Fibroblast of villous mesenchyme (primary cell): ENCODE measurements around the gene OTULINL. TPM values are rescaled to one million over a fixed set of nuclear protein-coding genes. Genes with fewer than 3 reads are reported as not detected.

Experiments
- DNase-seq: peaks from one replicate; pipeline ENCODE4 v3.0.0-alpha.2; 2010; ENCODE audit warnings: low read depth
- H3K4me3 ChIP-seq: 2 replicates; pipeline ENCODE4 v1.5.1; 2011; ENCODE audit warnings: low read depth, mild to moderate bottlenecking, low read length
- total RNA-seq: library from RNA; depleted of rRNA; stranded (reverse); fragments of >200 nt; gene quantifications from 2 replicates; pipeline ENCODE4 v1.2.3, GENCODE V29; 2012
- TF ChIP-seq, protein P1 (sequence below): IDR thresholded peaks from 2 replicates; pipeline ENCODE4 v1.5.1; 2012; ENCODE audit warnings: low read depth, mild to moderate bottlenecking, low read length; ENCODE audit not compliant: insufficient read depth

OTULINL gene
- 19.6 and 23.7 TPM in 2 replicates for total RNA-seq

DNA sequence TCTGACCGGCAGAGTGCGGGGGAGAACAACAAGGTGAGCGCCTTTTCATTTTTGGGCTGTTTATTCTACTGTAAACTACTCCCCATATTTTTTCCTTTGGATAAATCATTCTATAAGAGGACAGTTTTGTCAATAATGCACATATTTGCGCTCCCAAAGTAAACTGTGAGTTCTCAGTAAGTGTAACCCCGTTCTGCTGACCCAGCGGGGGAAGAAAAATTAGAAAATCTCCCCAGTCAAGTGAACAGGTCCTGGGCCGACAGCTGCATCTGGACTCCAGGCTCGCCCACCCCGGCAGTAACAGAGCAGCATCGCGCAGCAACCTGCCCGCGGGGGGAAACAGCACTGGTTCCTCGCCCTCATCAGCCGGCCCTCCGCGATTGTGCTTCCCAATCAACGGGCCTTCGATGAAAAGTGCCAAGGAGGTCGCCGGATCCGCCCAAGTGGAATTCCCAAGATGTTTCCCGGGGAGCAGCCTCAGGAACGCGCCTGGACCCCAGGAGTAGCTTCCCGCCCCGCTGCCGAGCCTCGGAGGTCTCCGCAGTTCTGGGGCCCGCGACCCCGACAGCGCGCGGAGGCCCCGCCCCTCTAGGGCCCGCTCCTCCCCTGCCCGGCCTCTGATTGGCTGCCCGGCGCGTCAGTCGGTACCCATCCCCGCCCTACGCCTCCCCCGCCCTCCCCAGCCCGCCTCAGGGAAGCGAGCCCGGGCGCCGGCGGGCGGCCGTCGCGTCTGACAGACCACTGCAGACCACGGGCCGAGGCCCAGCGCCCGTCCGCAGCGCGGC lies at the start of gene OTULINL:
OTULINL (plus strand) TSS at position 687 of the 785 bp plus-strand sequence. CDS start 103 bp downstream, outside the sequence.
- TF ChIP-seq, protein P1, sequence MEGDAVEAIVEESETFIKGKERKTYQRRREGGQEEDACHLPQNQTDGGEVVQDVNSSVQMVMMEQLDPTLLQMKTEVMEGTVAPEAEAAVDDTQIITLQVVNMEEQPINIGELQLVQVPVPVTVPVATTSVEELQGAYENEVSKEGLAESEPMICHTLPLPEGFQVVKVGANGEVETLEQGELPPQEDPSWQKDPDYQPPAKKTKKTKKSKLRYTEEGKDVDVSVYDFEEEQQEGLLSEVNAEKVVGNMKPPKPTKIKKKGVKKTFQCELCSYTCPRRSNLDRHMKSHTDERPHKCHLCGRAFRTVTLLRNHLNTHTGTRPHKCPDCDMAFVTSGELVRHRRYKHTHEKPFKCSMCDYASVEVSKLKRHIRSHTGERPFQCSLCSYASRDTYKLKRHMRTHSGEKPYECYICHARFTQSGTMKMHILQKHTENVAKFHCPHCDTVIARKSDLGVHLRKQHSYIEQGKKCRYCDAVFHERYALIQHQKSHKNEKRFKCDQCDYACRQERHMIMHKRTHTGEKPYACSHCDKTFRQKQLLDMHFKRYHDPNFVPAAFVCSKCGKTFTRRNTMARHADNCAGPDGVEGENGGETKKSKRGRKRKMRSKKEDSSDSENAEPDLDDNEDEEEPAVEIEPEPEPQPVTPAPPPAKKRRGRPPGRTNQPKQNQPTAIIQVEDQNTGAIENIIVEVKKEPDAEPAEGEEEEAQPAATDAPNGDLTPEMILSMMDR: no peak
- peak; percentile 82 for DNase-seq
- peak within 1 kb of the TSS; percentile 73 for H3K4me3 ChIP-seq

DNA sequence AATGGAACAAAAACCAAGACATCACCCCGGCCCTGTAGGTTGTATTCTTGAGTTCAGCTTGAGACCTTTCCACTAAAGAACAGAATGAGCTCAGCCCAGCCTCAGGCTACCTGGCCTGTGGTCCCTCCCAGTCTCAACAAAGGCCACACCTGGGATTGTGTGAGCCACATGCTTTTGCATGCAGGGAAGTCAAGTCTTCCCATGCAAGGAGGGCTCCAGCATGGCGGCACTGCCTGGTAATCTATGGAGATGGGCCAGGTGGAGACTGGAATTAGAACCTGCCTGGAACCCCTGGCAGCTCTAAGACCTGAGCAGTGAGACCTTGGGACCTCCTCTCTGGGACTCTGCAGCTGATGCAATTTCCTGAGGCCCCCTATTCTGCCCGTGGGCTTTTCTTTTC lies 49.4 kb upstream of the OTULINL start:
- no peak for DNase-seq
- no peak overlapping the region for H3K4me3 ChIP-seq
- TF ChIP-seq, protein P1: no peak

DNA sequence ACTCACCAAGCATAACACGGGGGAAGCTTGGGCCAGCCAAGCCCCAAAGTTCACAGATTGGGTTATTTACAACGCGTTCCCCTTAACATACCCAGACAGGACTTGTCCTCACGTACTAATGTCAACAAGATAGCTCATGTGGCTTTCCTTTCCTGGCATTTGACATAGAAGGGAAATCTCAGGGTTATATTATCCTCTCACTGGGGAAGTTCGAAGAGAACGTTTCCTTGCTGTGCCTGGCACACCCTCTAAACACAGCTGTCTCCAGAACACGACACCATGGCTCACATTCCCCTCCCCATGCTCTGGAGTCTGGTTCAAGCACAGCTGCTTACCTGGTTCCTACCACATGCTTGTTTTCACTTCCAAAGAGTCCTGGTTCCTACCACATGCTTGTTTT lies 46.8 kb upstream of the OTULINL start:
- no peak overlapping the region for H3K4me3 ChIP-seq
- DNase-seq: no peak
- TF ChIP-seq, protein P1: no peak

- TF ChIP-seq, protein P1: no peak
- no peak for DNase-seq
- no peak overlapping the region for H3K4me3 ChIP-seq
These were observed 36.3 kb upstream of the OTULINL start for GRCh38 chr5:14545308-14545707.

- no peak for DNase-seq
- no peak overlapping the region for H3K4me3 ChIP-seq
- TF ChIP-seq, protein P1: no peak
These were observed 35.7 kb upstream of the OTULINL start for GRCh38 chr5:14545862-14546261.

- no peak overlapping the region for H3K4me3 ChIP-seq
- no peak for DNase-seq
- TF ChIP-seq, protein P1: no peak
These were observed 33.9 kb upstream of the OTULINL start for GRCh38 chr5:14547666-14548065.
